Esophagus muscularis mucosa (tissue), 4 donors: ENCODE measurements around the gene SMIM3. TPM values are rescaled to one million over a fixed set of nuclear protein-coding genes. Genes with fewer than 3 reads are reported as not detected.
"Not testable (repeated sequence)": the region's sequence is repeated elsewhere in the genome, so short reads cannot be mapped to it uniquely, and the experiment has no call there.

Experiments used
- DNase-seq: peaks from one replicate; pipeline ENCODE4 v3.0.0-alpha.2; 2017; ENCODE audit errors: extremely low spot score
- H3K27ac ChIP-seq, 4 donors: fragments of 200-600 bp; sonication (generic); replicated peaks in 1 of 4; 1 replicate in 3 of 4; 2 replicates in 1 of 4; pipeline ENCODE4 v1.5.1; 2016 to 2019; ENCODE audit warnings: mild to moderate bottlenecking in 1 of 4
- H3K27me3 ChIP-seq, 4 donors: fragments of 200-600 bp; sonication (generic); one replicate each; pipeline versions ENCODE4 v1.5.1 to v1.6.0; 2016 to 2019
- H3K36me3 ChIP-seq, 4 donors: fragments of 200-600 bp; sonication (generic); one replicate each; pipeline ENCODE4 v1.5.1; 2016 to 2019
- H3K4me1 ChIP-seq, 4 donors: fragments of 200-600 bp; sonication (generic); one replicate each; pipeline ENCODE4 v1.5.1; 2016 to 2019
- H3K4me3 ChIP-seq, 4 donors: fragments of 200-600 bp; sonication (generic); 1 replicate in 2 of 4; 2 replicates in 2 of 4; pipeline ENCODE4 v1.5.1; 2016 to 2019; ENCODE audit warnings: mild to moderate bottlenecking in 4 of 4, moderate library complexity in 1 of 4
- H3K9me3 ChIP-seq, 4 donors: fragments of 200-600 bp; sonication (generic); 1 replicate in 3 of 4; 2 replicates in 1 of 4; pipeline ENCODE4 v1.5.1; 2016 to 2019
- CTCF ChIP-seq, 3 experiments: fragments of 200-600 bp in 2 of 3; fragments of 450-650 bp in 1 of 3; sonication (generic) in 2 of 3; IDR thresholded peaks; one replicate each; pipeline ENCODE4 v1.5.1; 2017 to 2019; ENCODE audit warnings: antibody characterized with exemption in 3 of 3, mild to moderate bottlenecking in 2 of 3, moderate library complexity in 1 of 3
- EP300 ChIP-seq: sonication (generic); formaldehyde crosslinking; IDR thresholded peaks from one replicate; pipeline ENCODE4 v1.6.1; 2017; ENCODE audit warnings: antibody characterized with exemption
- POLR2A ChIP-seq: fragments of 450-650 bp; IDR thresholded peaks from one replicate; pipeline ENCODE4 v1.6.1; 2017; ENCODE audit warnings: antibody characterized with exemption, moderate library complexity, mild to moderate bottlenecking, low read depth
- POLR2AphosphoS5 ChIP-seq, 2 donors: sonication (generic); formaldehyde crosslinking; IDR thresholded peaks; one replicate each; pipeline ENCODE4 v1.6.1; 2017; ENCODE audit warnings: antibody characterized with exemption in 2 of 2
- WGBS: methylation state at CpG from one replicate; pipeline ENCODE4 v1.1.5; 2018; 5-methylcytosine and 5-hydroxymethylcytosine counted together
- intact Hi-C: fragments of 100-400 bp; cut with DNase I; formaldehyde crosslinking; loops from one replicate; pipeline ENCODE4 v1.15.1; 2023
- total RNA-seq, 4 donors: library from RNA; depleted of rRNA; stranded (reverse); fragments of >200 nt; gene quantifications; one replicate each; pipeline versions ENCODE4 v1.1.0 to v1.2.1, GENCODE V29; 2016

Gene SMIM3
- total RNA-seq, 4 donors from 2014 or later = 39.9 to 48.4 (median 44.4) TPM

GRCh38 chr5:150804388-150804787, 25.8 kb downstream of the SMIM3 start:
- Histone ChIP-seq H3K27me3 (no peaks in the 10 kb centered on the region), H3K4me1 (peaks cover 0 to 13% (median 11%) of the 10 kb centered on the region in 4 donors), H3K4me3 (no peak overlapping the region), H3K9me3 (no peaks in the 10 kb centered on the region), H3K36me3 (no peaks in the 10 kb centered on the region), H3K27ac (no peak overlapping the region)
- no peak for DNase-seq
- 97% methylated on average over 6 of the region's 6 CpGs for WGBS
- intact Hi-C loops = no loop called here
- TF ChIP-seq EP300 (no peak), CTCF (IDR thresholded peaks at IDR 0.05) (no peak), POLR2A (no peak), POLR2AphosphoS5 (IDR thresholded peaks at IDR 0.05) (no peak)

DNA sequence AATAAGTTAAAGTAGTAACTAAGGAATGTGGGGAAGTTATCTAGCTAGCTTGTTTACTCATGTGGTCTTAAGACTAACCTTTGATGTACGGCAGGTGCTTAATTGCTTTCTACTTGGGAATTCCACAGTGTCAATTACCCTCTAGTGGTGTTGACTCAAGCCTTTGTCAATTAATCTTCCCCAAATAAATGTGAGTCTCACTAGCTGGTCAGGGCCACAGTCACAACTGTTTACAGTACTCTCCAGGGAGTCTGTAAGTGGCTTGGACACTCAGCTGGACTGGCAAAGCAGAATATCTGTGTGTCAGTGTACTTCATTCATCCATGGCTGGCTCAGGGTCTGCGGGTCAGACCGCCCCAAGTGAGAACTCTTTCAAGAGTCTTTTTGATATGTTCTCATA, 30.8 kb downstream of the SMIM3 start:
- no peaks in the 10 kb centered on the region for H3K4me1 ChIP-seq
- no peak for DNase-seq
- no peak overlapping the region for H3K27ac ChIP-seq
- H3K9me3 ChIP-seq = no peaks in the 10 kb centered on the region
- no peaks in the 10 kb centered on the region for H3K27me3 ChIP-seq
- no peaks in the 10 kb centered on the region for H3K36me3 ChIP-seq
- TF ChIP-seq POLR2AphosphoS5 (IDR thresholded peaks at IDR 0.05) = no peak
- TF ChIP-seq POLR2A = no peak
- TF ChIP-seq CTCF (IDR thresholded peaks at IDR 0.05) = no peak
- TF ChIP-seq EP300 = no peak
- WGBS = 95% methylated on average over 3 of the region's 3 CpGs
- no peak overlapping the region for H3K4me3 ChIP-seq
- intact Hi-C loops = no loop called here

GRCh38 chr5:150815010-150815409, 36.5 kb downstream of the SMIM3 start:
- intact Hi-C loops = no loop called here
- no peak for TF ChIP-seq POLR2AphosphoS5 (IDR thresholded peaks at IDR 0.05)
- no peak for TF ChIP-seq POLR2A
- TF ChIP-seq EP300 = no peak
- TF ChIP-seq CTCF (IDR thresholded peaks at IDR 0.05) = no peak
- no peak for DNase-seq
- H3K27ac ChIP-seq = no peak overlapping the region
- peaks cover 0 to 15% (median 4%) of the 10 kb centered on the region in 4 donors for H3K9me3 ChIP-seq
- H3K27me3 ChIP-seq = no peaks in the 10 kb centered on the region
- no peak overlapping the region for H3K4me3 ChIP-seq
- no peaks in the 10 kb centered on the region for H3K36me3 ChIP-seq
- no peaks in the 10 kb centered on the region for H3K4me1 ChIP-seq

GRCh38 chr5:150816946-150817345, 38.4 kb downstream of the SMIM3 start:
- DNase-seq = no peak
- H3K27me3 ChIP-seq = no peaks in the 10 kb centered on the region
- no peaks in the 10 kb centered on the region for H3K4me1 ChIP-seq
- no peak for TF ChIP-seq POLR2AphosphoS5 (IDR thresholded peaks at IDR 0.05)
- no peak for TF ChIP-seq CTCF (IDR thresholded peaks at IDR 0.05)
- TF ChIP-seq POLR2A = no peak
- no peak for TF ChIP-seq EP300
- 100% methylated on average over 1 of the region's 2 CpGs for WGBS
- no peak overlapping the region for H3K27ac ChIP-seq
- intact Hi-C loops = no loop called here
- H3K9me3 ChIP-seq = peaks cover 0 to 15% (median 4%) of the 10 kb centered on the region in 4 donors
- no peak overlapping the region for H3K4me3 ChIP-seq
- no peaks in the 10 kb centered on the region for H3K36me3 ChIP-seq

DNA sequence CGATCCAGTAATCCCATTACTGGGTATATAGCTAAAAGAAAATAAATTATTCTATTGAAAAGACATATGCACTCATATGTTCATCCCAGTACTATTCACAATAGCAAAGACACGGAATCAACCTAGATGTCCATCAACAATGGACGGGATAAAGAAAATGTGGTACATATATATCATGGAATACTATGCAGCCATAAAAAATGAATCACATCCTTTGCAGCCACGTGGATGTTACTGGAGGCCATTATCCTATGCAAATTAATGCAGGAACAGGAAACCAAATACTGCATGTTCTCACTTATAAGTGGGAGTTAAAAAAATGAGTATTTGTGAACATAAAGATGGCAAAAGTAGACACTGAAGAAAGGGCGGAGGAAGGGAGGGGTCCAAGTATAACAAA, 51.2 kb downstream of the SMIM3 start:
- no peak overlapping the region for H3K27ac ChIP-seq
- H3K4me1 ChIP-seq = no peaks in the 10 kb centered on the region
- 77% methylated on average over 5 of the region's 5 CpGs for WGBS
- no peak for DNase-seq
- H3K4me3 ChIP-seq = no peak overlapping the region
- no peaks in the 10 kb centered on the region for H3K36me3 ChIP-seq
- intact Hi-C loops = no loop called here
- no peaks in the 10 kb centered on the region for H3K27me3 ChIP-seq
- no peak for TF ChIP-seq POLR2A
- TF ChIP-seq EP300 = no peak
- TF ChIP-seq POLR2AphosphoS5 (IDR thresholded peaks at IDR 0.05) = no peak
- no peak for TF ChIP-seq CTCF (IDR thresholded peaks at IDR 0.05)
- peaks cover 0 to 24% (median 20%) of the 10 kb centered on the region in 4 donors for H3K9me3 ChIP-seq

DNA sequence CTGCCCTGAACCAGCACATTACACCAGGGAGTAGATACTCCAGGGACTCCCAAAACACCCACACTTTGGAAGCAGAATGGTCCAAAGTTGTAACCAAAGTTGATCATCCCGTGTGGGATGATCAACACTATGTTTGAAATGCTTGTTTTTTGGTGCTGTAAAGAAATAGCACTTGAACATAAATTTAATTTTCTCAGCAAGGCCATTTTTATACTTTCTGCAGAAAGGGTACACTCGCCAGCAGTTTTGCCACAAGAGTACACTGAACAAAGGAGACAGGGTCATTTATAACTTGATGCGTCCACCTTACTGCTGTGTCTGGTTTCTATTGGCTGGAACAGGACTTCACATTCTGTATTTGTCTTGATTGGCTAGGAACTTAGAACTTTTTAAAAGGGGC, 53.3 kb downstream of the SMIM3 start:
- H3K36me3 ChIP-seq, H3K27ac ChIP-seq, H3K4me1 ChIP-seq, H3K4me3 ChIP-seq, H3K27me3 ChIP-seq, DNase-seq, intact Hi-C loops: not testable (repeated sequence)
- 90% methylated on average over 3 of the region's 3 CpGs for WGBS
- peaks cover 0 to 24% (median 20%) of the 10 kb centered on the region in 4 donors for H3K9me3 ChIP-seq
